Activated CD8-positive, alpha-beta T cell treated with anti-CD3 and anti-CD28 coated beads for 36 hours (primary cell): Measurements from ENCODE around the gene CYTH1. TPM values are rescaled to one million over a fixed set of nuclear protein-coding genes. Genes with fewer than 3 reads are reported as not detected.
A peak's percentile ranks its signal among the peaks of the same experiment; 100 is the strongest.

Source experiments
- ATAC-seq: fragments of 200-7000 bp; cut with Tn5 transposase; one replicate; pipeline ENCODE4 v1.10.0; 2021; ENCODE audit warnings: mild to moderate bottlenecking, moderate library complexity
- CTCF ChIA-PET: fragments of 350-600 bp; sonication (Branson Sonifier 250); formaldehyde crosslinking; loops from one replicate; lab custom pipeline; 2021; ENCODE audit warnings: antibody characterized with exemption; lab: Charles Lee
- POLR2A ChIA-PET: fragments of 350-600 bp; sonication (Branson Sonifier 250); formaldehyde crosslinking; loops from one replicate; lab custom pipeline; 2021; ENCODE audit warnings: antibody characterized with exemption; lab: Charles Lee
- DNase-seq: peaks from one replicate; pipeline ENCODE4 v3.0.0-alpha.2; 2020
- H3K27ac Mint-ChIP-seq: one replicate; pipeline ENCODE4 v1.8.0; 2021; ENCODE audit warnings: mild to moderate bottlenecking, mixed read lengths
- H3K27me3 Mint-ChIP-seq: one replicate; pipeline ENCODE4 v1.8.0; 2021; ENCODE audit warnings: mixed read lengths
- H3K36me3 Mint-ChIP-seq: one replicate; pipeline ENCODE4 v1.8.0; 2021; ENCODE audit warnings: low read depth, mixed read lengths
- H3K4me1 Mint-ChIP-seq: one replicate; pipeline ENCODE4 v1.8.0; 2021; ENCODE audit warnings: low read depth, mixed read lengths
- H3K4me3 Mint-ChIP-seq: one replicate; pipeline ENCODE4 v1.8.0; 2021; ENCODE audit warnings: mild to moderate bottlenecking, moderate library complexity, mixed read lengths
- H3K9me3 Mint-ChIP-seq: one replicate; pipeline ENCODE4 v1.8.0; 2021; ENCODE audit warnings: mixed read lengths
- intact Hi-C: fragments of 100-400 bp; cut with micrococcal nuclease; formaldehyde crosslinking; loops from one replicate; pipeline ENCODE4 v1.10.0; 2022
- total RNA-seq, 2 experiments: library from RNA; stranded (reverse); gene quantifications; one replicate each; pipeline ENCODE4 v1.2.3, GENCODE V29; 2021
- TF ChIP-seq, protein P1 (sequence below): fragments of 200-600 bp; IDR thresholded peaks from one replicate; pipeline ENCODE4 v1.8.0; 2022; ENCODE audit warnings: antibody characterized with exemption, mild to moderate bottlenecking

The CYTH1 gene
- total RNA-seq, 2 experiments from 2014 or later: 95.1 to 96.0 TPM

DNA sequence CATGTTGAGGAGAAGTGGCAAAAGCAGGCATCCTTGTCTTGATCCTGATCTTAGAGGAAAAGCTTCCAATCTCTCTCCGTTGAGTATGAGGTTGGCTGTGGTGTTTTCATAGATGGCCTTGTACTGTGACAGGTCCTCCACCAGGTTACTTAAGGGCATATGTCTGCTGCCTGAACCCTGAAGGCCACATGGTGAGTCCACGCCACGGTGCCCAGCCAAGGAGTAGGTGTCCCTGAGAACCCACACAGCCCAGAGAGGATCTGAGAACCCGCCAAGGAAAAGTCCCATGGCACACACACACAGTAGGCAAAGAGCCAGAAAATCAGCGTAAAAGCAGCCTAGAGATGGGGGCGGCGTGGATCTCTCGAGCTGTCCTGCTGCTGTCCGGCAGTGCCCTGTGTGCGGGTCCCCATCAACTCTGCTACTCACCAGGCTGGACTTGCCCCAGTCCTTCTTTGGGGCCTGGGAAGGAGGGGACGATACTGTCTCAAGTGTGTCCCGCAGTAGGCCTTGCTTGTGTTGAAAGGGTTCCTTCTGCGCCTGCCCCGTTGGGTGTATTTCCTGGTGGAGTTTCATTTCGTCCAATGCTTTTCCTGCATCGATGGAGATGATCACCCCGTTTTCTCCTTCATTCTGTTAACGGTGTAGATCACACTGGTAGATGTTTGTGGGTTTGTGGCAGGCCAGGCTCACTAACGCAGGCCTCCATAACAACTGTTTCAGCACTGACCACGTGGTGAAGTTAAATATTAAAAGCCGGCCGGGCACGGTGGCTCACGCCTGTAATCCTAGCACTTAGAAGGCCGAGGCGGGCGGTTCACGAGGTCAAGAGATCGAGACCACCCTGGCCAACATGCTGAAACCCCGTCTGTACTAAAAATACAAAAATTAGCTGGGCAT is 114.1 kb downstream of the CYTH1 start:
- TF ChIP-seq, protein P1, sequence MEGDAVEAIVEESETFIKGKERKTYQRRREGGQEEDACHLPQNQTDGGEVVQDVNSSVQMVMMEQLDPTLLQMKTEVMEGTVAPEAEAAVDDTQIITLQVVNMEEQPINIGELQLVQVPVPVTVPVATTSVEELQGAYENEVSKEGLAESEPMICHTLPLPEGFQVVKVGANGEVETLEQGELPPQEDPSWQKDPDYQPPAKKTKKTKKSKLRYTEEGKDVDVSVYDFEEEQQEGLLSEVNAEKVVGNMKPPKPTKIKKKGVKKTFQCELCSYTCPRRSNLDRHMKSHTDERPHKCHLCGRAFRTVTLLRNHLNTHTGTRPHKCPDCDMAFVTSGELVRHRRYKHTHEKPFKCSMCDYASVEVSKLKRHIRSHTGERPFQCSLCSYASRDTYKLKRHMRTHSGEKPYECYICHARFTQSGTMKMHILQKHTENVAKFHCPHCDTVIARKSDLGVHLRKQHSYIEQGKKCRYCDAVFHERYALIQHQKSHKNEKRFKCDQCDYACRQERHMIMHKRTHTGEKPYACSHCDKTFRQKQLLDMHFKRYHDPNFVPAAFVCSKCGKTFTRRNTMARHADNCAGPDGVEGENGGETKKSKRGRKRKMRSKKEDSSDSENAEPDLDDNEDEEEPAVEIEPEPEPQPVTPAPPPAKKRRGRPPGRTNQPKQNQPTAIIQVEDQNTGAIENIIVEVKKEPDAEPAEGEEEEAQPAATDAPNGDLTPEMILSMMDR: no peak
- Mint-ChIP-seq H3K4me1 (peaks cover 22% of the 10 kb centered on the region), H3K27me3 (no peaks in the 10 kb centered on the region), H3K27ac (no peak overlapping the region), H3K9me3 (no peaks in the 10 kb centered on the region), H3K4me3 (no peak overlapping the region), H3K36me3 (peaks cover 4% of the 10 kb centered on the region)
- no peak for DNase-seq
- ChIA-PET CTCF (no interaction called here), POLR2A (no interaction called here)
- intact Hi-C loops: no loop called here
- ATAC-seq: no peak

DNA sequence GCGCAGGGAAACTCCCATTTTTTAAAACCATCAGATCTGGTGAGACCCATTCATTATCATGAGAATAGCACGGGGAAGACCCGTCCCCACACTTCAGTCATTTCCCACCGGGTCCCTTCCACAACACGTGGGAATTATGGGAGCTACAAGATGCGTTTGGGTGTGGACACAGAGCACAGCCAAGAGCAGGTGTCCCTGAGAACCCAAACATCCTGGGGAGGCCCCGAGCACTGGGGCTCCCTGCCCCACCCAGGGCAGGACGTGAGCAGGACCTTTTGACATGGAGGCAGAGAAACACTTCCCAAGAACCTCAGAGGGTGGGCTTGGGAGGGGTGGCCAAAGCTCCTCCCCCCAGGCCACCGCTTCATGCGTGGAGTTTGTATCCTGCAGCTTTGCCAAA is 115.0 kb downstream of the CYTH1 start:
- Mint-ChIP-seq H3K4me1 (peaks cover 22% of the 10 kb centered on the region), H3K9me3 (no peaks in the 10 kb centered on the region), H3K4me3 (no peak overlapping the region), H3K27ac (peak overlapping the region; percentile 62), H3K27me3 (no peaks in the 10 kb centered on the region), H3K36me3 (peaks cover 4% of the 10 kb centered on the region)
- TF ChIP-seq, protein P1: no peak
- POLR2A ChIA-PET: interaction anchor here (1.3 to 2.2 kb wide), 2 partner anchors 8 to 10 kb away, joined by 3 to 8 read pairs; no protein-coding TSS in a partner anchor
- intact Hi-C loops: no loop called here
- no peak for ATAC-seq
- CTCF ChIA-PET: interaction anchor here (1.3 to 1.8 kb wide), 2 partner anchors 9 to 12 kb away, joined by 3 to 6 read pairs; no protein-coding TSS in a partner anchor
- DNase-seq: no peak

DNA sequence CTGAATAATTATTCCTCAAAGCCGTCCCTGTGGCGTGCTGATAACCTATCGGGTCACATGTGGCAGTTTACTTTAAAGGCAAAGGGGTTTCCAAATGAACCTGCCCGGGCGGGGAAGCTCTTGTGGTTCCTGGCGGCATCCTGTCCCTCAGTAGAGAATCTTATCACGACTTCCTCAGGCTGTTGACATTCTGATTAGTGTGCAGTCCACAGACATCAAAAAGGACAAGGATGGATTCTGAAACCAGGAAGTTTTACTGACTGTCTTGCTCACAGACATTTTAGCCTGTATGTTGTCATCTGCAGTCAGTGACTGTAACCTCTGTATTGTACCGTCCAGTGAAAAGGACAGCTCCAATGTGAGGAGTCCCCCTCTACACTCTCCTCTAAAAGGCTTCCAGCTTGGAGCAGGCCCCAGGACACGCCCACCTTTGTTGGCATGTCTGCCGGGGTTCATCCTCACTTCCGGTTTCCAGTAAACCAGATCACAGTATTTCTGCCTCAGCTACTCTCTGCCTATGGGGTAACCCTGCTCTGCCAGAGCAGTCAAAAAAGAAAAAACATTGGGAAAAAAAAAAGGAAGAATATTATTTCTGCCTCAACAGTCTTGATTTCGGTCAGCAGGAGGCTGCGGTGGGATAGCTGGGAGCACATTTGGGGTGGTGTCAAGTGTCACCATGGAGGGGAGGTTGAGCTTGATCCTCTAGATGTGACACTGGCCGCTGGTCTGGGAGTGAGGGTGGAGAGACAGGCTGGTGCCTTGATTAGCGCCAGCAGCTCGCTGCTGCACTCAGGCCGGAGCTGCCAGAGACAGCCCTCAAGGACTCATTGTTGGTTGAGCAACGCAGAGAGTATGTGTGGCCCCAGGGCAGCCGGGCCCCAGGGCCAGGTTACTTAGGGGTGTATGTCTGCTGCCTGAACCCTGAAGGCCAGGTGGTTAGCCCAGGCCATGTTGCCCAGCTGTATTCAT is 115.8 kb downstream of the CYTH1 start:
- peaks cover 22% of the 10 kb centered on the region for H3K4me1 Mint-ChIP-seq
- ChIA-PET POLR2A (interaction anchor here (0.8 to 2.2 kb wide), 5 partner anchors 9 to 68 kb away, joined by 3 to 8 read pairs (median 3); no protein-coding TSS in a partner anchor), CTCF (interaction anchor here (0.6 to 1.8 kb wide), 3 partner anchors 9 to 169 kb away, joined by 3 to 6 read pairs (median 3); no protein-coding TSS in a partner anchor)
- peak; percentile 80 for DNase-seq
- no peaks in the 10 kb centered on the region for H3K9me3 Mint-ChIP-seq
- H3K36me3 Mint-ChIP-seq: peaks cover 4% of the 10 kb centered on the region
- intact Hi-C loops: no loop called here
- TF ChIP-seq, protein P1: no peak
- H3K4me3 Mint-ChIP-seq: peak overlapping the region; percentile 24
- peak overlapping the region; percentile 62 for H3K27ac Mint-ChIP-seq
- no peaks in the 10 kb centered on the region for H3K27me3 Mint-ChIP-seq
- peak; percentile 83 for ATAC-seq

DNA sequence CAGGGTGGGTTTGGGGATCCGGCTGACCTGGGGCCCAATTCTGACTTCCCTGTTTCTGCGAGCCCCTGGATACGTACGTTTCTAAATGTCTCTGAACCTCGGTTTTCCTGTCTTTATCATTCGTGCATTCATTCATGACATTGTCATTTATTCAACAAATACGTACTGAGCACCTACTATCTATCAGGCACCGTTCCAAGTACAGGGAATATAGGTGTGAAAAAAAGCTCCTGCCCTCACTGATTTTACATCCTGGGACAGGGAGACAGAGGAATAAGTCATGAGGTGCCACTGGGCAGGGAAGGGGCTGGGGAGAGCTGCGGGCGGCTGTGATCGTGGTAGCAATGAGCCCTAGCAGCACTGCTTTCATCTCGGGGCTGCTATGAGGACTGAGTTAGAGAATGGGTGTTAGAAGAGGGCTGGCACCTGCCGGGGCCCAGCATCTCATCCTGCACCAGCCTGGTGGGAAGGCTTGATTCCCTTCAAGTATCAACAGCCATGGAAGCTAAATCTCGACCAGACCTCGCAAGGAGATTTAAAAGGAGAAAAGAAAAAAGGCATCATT is 116.6 kb downstream of the CYTH1 start:
- Mint-ChIP-seq H3K4me1 (peaks cover 22% of the 10 kb centered on the region), H3K27me3 (no peaks in the 10 kb centered on the region), H3K4me3 (no peak overlapping the region), H3K36me3 (peaks cover 4% of the 10 kb centered on the region), H3K27ac (peak overlapping the region; percentile 62), H3K9me3 (no peaks in the 10 kb centered on the region)
- CTCF ChIA-PET: interaction anchor here (0.6 to 1.8 kb wide), 4 partner anchors 10 to 196 kb away, joined by 3 to 6 read pairs (median 4); no protein-coding TSS in a partner anchor
- ATAC-seq (peak; percentile 53), DNase-seq (no peak)
- TF ChIP-seq, protein P1: no peak
- intact Hi-C loops: no loop called here
- POLR2A ChIA-PET: interaction anchor here (0.7 to 2.2 kb wide), 6 partner anchors 10 to 68 kb away, joined by 3 to 8 read pairs (median 3); no protein-coding TSS in a partner anchor
